ENCODE results near the gene DDOST. TPM values are rescaled to one million over a fixed set of nuclear protein-coding genes. Genes with fewer than 3 reads are reported as not detected.

DDOST gene
- total RNA-seq, 3 donors from 2014 or later: 103 to 263 (median 159) TPM

DNA sequence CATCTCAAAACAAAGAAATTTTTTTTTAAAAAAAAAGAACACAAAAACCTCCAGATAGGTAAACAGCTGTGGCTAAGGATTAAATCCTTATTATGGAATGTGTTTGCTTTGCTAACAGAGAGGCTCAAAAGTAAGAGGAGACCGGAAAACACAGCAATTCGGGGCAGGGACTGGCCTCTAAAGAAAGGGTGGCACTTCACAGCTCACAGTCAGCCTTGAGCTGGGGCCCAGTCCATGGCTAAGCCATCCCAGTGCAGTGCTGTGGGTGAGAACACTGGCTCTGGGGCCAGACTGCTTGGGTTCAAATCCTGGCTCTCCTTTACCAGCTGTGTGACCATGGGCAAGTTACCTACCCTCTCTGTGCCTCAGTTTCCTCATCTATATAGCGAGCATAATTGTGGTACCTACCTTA is 28.5 kb upstream of the DDOST start:
- Histone ChIP-seq H3K9me3 (no peaks in the 10 kb centered on the region), H3K4me3 (no peak overlapping the region), H3K36me3 (ENCODE audit: low read depth) (no peaks in the 10 kb centered on the region), H3K4me1 (ENCODE audit: low read depth) (no peaks in the 10 kb centered on the region)
- TF ChIP-seq, protein P1, sequence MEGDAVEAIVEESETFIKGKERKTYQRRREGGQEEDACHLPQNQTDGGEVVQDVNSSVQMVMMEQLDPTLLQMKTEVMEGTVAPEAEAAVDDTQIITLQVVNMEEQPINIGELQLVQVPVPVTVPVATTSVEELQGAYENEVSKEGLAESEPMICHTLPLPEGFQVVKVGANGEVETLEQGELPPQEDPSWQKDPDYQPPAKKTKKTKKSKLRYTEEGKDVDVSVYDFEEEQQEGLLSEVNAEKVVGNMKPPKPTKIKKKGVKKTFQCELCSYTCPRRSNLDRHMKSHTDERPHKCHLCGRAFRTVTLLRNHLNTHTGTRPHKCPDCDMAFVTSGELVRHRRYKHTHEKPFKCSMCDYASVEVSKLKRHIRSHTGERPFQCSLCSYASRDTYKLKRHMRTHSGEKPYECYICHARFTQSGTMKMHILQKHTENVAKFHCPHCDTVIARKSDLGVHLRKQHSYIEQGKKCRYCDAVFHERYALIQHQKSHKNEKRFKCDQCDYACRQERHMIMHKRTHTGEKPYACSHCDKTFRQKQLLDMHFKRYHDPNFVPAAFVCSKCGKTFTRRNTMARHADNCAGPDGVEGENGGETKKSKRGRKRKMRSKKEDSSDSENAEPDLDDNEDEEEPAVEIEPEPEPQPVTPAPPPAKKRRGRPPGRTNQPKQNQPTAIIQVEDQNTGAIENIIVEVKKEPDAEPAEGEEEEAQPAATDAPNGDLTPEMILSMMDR (IDR thresholded peaks at IDR 0.05): no peak
- intact Hi-C loops (cut with DNase I, micrococcal nuclease): loop anchor here in 1 of 2 donors (10.0 kb wide), 1 partner anchor 505 kb away; no protein-coding TSS in a partner anchor
- DNase-seq: no peak
- ATAC-seq: no peak

DNA sequence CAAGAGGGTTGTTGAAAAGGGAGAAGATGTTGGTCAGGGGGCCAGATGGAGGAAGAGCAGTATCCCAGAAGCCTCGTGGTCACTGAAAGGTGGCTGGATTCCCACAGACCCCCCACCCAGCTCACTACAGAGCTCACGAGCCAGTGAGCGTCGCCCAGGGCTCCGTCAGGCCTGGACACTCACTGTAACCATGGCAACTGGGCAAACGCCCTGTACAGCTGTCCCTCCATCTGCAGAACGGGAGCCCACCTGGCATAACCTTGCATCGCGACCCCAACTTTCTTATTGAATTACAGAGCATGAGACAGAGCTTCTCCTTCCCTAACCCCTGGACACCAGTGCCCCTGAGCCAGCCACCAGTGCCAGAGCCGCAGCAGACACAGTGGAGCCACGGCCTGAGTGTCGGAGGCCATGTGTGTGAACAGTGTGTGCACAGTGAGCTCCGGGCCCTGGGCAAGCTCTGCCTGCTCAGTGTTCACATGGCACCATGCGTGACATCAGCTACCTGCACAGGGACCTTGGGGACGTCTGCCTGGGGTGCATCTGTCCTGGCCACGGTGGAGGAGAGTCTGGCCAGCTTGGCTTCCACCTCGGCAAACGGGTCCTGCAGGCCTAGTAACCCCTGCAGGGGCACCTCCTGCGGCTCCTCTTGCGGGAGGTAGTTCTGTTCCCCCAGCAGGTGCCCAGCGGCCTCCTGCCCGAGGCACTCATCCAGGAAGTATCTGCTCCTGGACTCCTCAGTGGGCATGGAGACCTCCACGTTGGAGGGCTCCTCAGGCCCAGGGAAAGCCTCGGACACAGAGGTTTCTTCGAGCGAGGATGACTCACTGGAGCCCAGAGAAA is 25.9 kb upstream of the DDOST start:
- ATAC-seq (no peak), DNase-seq (no peak)
- Histone ChIP-seq H3K4me3 (no peak overlapping the region), H3K4me1 (ENCODE audit: low read depth) (no peaks in the 10 kb centered on the region), H3K36me3 (ENCODE audit: low read depth) (no peaks in the 10 kb centered on the region), H3K9me3 (no peaks in the 10 kb centered on the region)
- TF ChIP-seq, protein P1 (IDR thresholded peaks at IDR 0.05): no peak
- intact Hi-C loops (cut with DNase I, micrococcal nuclease): no loop called here

DNA sequence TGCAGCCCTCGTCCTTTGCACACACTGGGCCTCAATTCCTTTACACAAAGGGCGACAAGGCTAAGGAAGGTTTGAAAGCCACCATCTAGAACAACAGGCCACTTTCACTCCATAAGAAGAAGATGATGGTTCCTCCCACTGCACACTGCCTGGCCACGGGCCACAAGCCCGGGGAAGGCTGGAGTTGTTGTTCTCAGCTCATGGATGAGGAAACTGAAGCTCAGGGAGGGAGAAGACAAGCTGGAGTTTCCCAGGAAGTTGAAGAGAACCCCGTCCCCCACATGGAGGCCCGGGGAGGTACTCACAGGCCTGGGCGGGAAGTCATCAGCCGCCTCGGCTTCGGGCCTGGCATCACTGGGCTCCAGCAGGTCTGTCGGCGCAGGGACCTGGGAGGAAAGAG is 24.6 kb upstream of the DDOST start:
- no peak for DNase-seq
- no peak overlapping the region for H3K4me3 ChIP-seq
- no peaks in the 10 kb centered on the region for H3K36me3 ChIP-seq (ENCODE audit: low read depth)
- intact Hi-C loops (cut with DNase I, micrococcal nuclease): no loop called here
- no peak for ATAC-seq
- TF ChIP-seq, protein P1 (IDR thresholded peaks at IDR 0.05): no peak
- H3K4me1 ChIP-seq (ENCODE audit: low read depth): no peaks in the 10 kb centered on the region
- H3K9me3 ChIP-seq: no peaks in the 10 kb centered on the region

DNA sequence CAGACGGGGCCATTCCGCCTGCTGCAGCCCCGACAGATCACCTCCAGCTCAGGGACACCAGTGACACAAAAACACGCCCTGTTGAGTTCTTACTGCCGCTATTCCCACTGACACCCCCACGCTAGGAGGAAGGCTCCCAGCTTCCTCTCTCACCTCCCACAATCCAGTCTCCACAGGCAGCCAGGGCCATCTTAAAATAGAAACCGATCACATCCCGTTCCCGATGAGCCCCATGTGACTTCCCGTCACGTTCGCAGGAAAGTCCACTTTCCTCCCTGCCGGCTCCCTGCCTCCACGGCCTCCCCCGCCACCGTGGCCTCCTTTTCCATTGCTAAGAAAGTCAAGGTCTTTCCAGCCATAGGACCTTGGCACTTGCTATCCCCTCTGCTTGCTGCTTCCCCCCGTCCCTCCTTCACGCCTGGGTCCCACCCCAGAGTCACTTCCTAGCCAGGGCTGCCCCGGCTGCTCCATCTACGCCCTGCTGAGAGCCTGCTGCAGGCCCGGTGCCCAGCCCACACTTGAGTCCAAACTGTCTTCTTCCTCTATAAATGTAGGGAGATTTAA is 24.0 kb upstream of the DDOST start:
- DNase-seq (peak in 1 of 3 donors; percentile 24), ATAC-seq (no peak)
- TF ChIP-seq, protein P1 (IDR thresholded peaks at IDR 0.05): no peak
- intact Hi-C loops (cut with DNase I, micrococcal nuclease): no loop called here
- H3K36me3 ChIP-seq (ENCODE audit: low read depth): no peaks in the 10 kb centered on the region
- no peaks in the 10 kb centered on the region for H3K9me3 ChIP-seq
- H3K4me3 ChIP-seq: no peak overlapping the region
- no peaks in the 10 kb centered on the region for H3K4me1 ChIP-seq (ENCODE audit: low read depth)

DNA sequence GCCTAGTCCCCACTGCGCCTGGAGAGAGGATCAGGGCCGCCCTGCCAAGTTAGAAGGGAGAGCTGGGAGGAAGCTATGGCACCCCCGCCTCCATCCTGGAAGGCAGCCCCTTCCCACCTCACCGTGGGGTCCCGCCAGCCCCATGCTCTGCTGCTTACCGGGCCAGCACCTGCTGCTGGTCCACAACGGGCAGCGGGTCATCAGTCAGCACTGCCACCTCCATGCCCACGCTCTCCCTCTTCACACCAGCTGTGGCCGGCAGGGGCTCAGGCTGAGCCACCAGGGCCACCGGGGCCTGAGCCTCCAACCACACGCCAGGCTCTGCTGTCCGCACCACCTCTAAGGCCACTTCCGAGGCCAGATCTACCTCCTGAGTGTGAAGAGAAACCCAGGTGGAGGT is 23.5 kb upstream of the DDOST start:
- TF ChIP-seq, protein P1 (IDR thresholded peaks at IDR 0.05): no peak
- H3K4me3 ChIP-seq: no peak overlapping the region
- intact Hi-C loops (cut with DNase I, micrococcal nuclease): no loop called here
- ATAC-seq: no peak
- no peaks in the 10 kb centered on the region for H3K4me1 ChIP-seq (ENCODE audit: low read depth)
- H3K36me3 ChIP-seq (ENCODE audit: low read depth): no peaks in the 10 kb centered on the region
- no peak for DNase-seq
- H3K9me3 ChIP-seq: no peaks in the 10 kb centered on the region
